Measurements from ENCODE around the gene MTIF2. TPM values are rescaled to one million over a fixed set of nuclear protein-coding genes. Genes with fewer than 3 reads are reported as not detected.
A peak's percentile ranks its signal among the peaks of the same experiment; 100 is the strongest.
"Not testable (repeated sequence)": the region's sequence is repeated elsewhere in the genome, so short reads cannot be mapped to it uniquely, and the experiment has no call there.

Gene MTIF2
- total RNA-seq, 1 donor from 2014 or later, result 32.9 TPM

DNA sequence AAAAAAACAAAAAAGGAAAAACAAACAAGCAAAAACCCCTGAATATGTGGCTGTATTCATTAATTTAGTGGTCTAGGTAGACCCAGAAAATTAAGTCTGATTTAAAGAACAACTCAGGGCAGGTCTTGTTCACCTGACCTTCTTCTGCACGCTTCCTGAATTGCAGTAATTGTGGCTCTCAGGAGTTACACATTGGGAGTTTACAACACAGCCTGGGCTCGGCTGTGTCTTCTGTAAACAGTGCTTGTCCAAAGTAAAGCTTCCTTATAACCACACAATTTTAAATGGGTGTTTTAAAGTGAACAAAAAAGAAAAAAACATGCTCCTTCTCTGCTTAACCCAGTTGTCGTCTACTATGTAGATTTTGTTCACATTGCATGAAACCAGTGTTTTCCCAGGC, 8.3 kb upstream of the MTIF2 start:
- no peaks in the 10 kb centered on the region for H3K36me3 Mint-ChIP-seq (ENCODE audit: low read depth)
- H3K9me3 Mint-ChIP-seq, result no peaks in the 10 kb centered on the region
- peaks cover 17% of the 10 kb centered on the region for H3K27me3 Mint-ChIP-seq (ENCODE audit: low read depth)
- H3K27ac Mint-ChIP-seq (ENCODE audit: unreplicated experiment), result no peak overlapping the region
- no peak for DNase-seq (ENCODE audit: low read depth, low spot score)
- H3K4me1 Mint-ChIP-seq, result peaks cover 26% of the 10 kb centered on the region
- H3K4me3 Mint-ChIP-seq, result no peak overlapping the region
- TF ChIP-seq, protein P1, sequence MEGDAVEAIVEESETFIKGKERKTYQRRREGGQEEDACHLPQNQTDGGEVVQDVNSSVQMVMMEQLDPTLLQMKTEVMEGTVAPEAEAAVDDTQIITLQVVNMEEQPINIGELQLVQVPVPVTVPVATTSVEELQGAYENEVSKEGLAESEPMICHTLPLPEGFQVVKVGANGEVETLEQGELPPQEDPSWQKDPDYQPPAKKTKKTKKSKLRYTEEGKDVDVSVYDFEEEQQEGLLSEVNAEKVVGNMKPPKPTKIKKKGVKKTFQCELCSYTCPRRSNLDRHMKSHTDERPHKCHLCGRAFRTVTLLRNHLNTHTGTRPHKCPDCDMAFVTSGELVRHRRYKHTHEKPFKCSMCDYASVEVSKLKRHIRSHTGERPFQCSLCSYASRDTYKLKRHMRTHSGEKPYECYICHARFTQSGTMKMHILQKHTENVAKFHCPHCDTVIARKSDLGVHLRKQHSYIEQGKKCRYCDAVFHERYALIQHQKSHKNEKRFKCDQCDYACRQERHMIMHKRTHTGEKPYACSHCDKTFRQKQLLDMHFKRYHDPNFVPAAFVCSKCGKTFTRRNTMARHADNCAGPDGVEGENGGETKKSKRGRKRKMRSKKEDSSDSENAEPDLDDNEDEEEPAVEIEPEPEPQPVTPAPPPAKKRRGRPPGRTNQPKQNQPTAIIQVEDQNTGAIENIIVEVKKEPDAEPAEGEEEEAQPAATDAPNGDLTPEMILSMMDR (conservative IDR thresholded peaks at IDR 0.05), result no peak

DNA sequence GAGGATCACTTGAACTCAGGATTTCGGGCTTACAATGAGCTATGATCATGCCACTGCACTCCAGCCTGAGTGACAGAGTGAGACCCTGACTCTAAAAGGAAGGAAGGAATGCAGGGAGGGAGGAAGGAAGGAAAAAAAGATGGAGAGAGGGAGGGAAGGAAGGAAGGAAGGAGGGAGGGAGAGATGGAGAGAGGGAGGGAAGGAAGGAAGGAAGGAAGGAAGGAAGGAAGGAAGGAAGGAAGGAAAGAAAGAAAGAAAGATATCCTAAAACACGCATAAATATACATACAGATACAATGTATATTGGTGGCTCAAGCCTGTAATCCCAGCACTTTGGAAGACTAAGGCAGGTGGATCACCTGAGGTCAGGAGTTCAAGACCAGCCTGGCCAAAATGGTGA, 5.3 kb upstream of the MTIF2 start:
- not testable (repeated sequence) for H3K36me3 Mint-ChIP-seq (ENCODE audit: low read depth); H3K4me3 Mint-ChIP-seq; H3K9me3 Mint-ChIP-seq

DNA sequence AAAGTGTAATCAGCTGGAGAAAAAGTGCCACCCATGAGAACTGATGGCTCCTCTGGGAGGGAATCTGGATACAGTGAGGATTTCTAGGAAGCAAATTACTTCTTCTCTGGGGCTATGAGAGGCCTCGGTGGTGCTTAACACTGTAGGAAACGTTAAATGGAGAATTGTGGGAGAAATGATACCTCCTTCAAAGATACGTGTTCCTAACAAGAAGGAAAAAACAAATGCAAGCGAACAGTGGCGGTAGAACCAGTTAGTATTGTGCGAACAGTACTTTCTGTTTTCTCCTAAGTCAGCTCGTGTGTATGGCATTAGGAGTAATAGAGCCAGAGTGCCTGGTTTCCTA, 587 bp upstream of the MTIF2 start:
- TF ChIP-seq, protein P1 (conservative IDR thresholded peaks at IDR 0.05), result no peak
- Mint-ChIP-seq H3K36me3 (ENCODE audit: low read depth) (no peaks in the 10 kb centered on the region), H3K4me3 (peak overlapping the region; percentile 96), H3K27me3 (ENCODE audit: low read depth) (no peaks in the 10 kb centered on the region), H3K27ac (ENCODE audit: unreplicated experiment) (peak overlapping the region; percentile 94), H3K4me1 (peaks cover 19% of the 10 kb centered on the region), H3K9me3 (no peaks in the 10 kb centered on the region)
- no peak for DNase-seq (ENCODE audit: low read depth, low spot score)

More for the DNA sequence above, 5.3 kb upstream of the MTIF2 start:
- H3K4me1 Mint-ChIP-seq, result peaks cover 12% of the 10 kb centered on the region
- not testable (repeated sequence) for DNase-seq (ENCODE audit: low read depth, low spot score); H3K27ac Mint-ChIP-seq (ENCODE audit: unreplicated experiment); H3K27me3 Mint-ChIP-seq (ENCODE audit: low read depth)

DNA sequence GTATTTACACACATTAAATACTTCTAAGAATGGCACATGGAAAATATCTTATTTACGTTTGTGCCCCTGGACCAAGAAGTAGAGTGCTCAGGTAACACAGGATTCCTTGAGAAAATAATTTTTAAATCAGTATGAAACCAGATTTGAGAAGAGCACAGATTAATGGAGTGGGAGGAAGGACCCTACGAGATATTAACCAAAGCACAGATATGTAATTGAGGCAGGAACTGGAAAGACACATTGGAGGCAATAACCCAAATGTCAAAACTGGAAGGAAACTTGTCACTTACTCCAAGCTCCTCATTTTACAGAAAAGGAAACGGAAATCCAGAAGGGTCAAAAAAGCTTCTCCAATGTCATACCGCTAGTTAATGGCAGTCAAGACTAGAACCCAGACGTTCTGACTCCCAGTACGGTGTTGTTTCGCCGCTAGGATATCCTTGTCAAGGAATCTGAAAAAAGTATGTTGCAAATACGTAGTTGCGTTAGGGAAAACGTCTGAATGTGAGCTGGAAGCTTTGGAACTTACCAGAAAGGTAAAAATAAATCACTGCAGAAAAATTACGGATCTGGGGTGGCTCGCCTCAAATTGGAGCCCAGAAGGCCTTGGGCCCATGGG, 634 bp downstream of the MTIF2 start:
- H3K36me3 Mint-ChIP-seq (ENCODE audit: low read depth), result no peaks in the 10 kb centered on the region
- H3K4me1 Mint-ChIP-seq, result peaks cover 19% of the 10 kb centered on the region
- TF ChIP-seq, protein P1 (conservative IDR thresholded peaks at IDR 0.05), result no peak
- H3K27me3 Mint-ChIP-seq (ENCODE audit: low read depth), result no peaks in the 10 kb centered on the region
- H3K27ac Mint-ChIP-seq (ENCODE audit: unreplicated experiment), result peak overlapping the region; percentile 94
- H3K9me3 Mint-ChIP-seq, result no peaks in the 10 kb centered on the region
- peak overlapping the region; percentile 96 for H3K4me3 Mint-ChIP-seq
- DNase-seq (ENCODE audit: low read depth, low spot score), result no peak

DNA sequence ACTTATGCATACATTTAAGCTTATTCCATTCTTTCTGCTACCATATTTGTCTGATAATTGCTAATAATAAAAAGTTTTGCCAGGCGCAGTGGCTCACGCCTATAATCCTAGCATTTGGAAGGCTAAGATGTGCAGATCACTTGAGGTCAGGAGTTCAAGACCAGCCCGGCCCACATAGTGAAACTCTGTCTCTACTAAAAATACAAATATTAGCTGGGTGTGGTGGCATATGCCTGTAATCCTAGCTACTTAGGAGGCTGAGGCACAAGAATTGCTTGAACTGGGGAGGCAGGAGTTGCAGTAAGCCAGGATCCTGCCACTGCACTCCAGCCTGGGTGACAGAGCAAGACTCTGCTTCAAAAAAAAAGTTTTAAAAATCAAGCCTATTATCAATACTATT, 9.4 kb downstream of the MTIF2 start:
- not testable (repeated sequence) for H3K36me3 Mint-ChIP-seq (ENCODE audit: low read depth); DNase-seq (ENCODE audit: low read depth, low spot score); H3K4me1 Mint-ChIP-seq; H3K27me3 Mint-ChIP-seq (ENCODE audit: low read depth); H3K27ac Mint-ChIP-seq (ENCODE audit: unreplicated experiment); H3K9me3 Mint-ChIP-seq; H3K4me3 Mint-ChIP-seq

DNA sequence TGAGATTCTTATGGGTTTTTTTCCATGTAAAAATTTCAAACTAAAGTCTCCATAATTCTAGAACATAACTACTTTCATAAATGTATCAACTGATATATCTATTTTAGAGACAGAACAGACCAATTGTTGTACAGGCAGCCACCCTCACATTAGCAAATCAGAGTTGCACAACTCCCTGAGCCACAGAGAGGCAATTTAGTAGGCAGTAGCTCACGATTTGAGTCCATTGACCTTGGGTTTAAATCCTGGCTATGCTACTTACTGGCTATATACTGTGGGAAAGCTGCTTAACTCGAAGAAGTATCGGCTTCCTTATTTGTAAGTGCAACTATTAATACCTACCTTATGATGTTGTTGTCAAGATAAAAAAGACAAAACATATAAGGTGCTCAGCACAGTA, 16.2 kb downstream of the MTIF2 start:
- Mint-ChIP-seq H3K27me3 (ENCODE audit: low read depth) (no peaks in the 10 kb centered on the region), H3K9me3 (no peaks in the 10 kb centered on the region), H3K4me3 (no peak overlapping the region), H3K36me3 (ENCODE audit: low read depth) (peaks cover 4% of the 10 kb centered on the region), H3K27ac (ENCODE audit: unreplicated experiment) (no peak overlapping the region), H3K4me1 (no peaks in the 10 kb centered on the region)
- TF ChIP-seq, protein P1 (conservative IDR thresholded peaks at IDR 0.05), result no peak
- DNase-seq (ENCODE audit: low read depth, low spot score), result no peak
